B cell (primary cell): ENCODE measurements around the gene GLIS2.

Experiments used
- EZH2 ChIP-seq: IDR thresholded peaks from 2 replicates; pipeline ENCODE4 v1.6.1; 2012; ENCODE audit warnings: borderline replicate concordance, low read depth, mild to moderate bottlenecking, moderate library complexity, low read length; ENCODE audit not compliant: insufficient read depth, poor library complexity, severe bottlenecking
- TF ChIP-seq, protein P1 (sequence below): fragments of 200-600 bp; IDR thresholded peaks from one replicate; pipeline ENCODE4 v1.8.0; 2022; ENCODE audit warnings: antibody characterized with exemption, mild to moderate bottlenecking

DNA sequence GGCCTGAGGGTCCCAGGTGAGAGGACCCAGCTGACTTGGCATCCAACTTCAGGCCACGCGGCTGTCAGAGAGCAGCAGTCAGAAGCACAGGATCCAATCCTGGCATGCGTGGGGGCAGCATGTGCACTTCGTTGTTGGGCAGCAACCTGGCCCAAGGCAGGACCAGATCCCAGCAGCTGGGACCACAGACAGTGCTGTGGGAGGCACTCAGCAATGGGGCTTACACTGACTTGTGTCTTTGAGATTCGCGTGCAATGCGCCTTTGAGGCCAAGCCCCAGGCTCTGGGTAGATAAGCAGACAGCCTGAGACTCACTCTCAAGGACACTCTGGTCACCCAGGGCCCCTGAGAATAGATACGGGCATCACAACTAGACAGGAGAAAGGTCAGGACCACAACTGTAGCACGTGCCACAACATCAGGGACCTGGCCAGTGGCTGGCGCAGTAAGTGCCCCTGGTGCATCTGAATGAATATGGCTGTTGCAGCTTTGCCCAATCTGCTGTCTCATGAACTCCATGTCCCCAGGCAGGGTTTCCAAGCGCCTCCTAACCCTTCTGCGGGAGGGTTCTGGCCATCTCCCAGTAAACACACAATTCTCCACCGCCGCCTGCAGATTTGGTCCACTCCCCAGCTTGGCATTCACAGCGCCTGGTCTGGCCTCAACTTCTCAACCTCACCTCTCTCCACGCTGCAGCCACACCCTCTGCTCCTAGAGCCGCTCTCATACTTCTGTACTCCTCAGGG lies 32.1 kb downstream of the GLIS2 start:
- TF ChIP-seq, protein P1, sequence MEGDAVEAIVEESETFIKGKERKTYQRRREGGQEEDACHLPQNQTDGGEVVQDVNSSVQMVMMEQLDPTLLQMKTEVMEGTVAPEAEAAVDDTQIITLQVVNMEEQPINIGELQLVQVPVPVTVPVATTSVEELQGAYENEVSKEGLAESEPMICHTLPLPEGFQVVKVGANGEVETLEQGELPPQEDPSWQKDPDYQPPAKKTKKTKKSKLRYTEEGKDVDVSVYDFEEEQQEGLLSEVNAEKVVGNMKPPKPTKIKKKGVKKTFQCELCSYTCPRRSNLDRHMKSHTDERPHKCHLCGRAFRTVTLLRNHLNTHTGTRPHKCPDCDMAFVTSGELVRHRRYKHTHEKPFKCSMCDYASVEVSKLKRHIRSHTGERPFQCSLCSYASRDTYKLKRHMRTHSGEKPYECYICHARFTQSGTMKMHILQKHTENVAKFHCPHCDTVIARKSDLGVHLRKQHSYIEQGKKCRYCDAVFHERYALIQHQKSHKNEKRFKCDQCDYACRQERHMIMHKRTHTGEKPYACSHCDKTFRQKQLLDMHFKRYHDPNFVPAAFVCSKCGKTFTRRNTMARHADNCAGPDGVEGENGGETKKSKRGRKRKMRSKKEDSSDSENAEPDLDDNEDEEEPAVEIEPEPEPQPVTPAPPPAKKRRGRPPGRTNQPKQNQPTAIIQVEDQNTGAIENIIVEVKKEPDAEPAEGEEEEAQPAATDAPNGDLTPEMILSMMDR: no peak
- TF ChIP-seq EZH2: no peak
